ENCODE data around the gene AVPI1.
A peak's percentile ranks its signal among the peaks of the same experiment; 100 is the strongest.
"Not testable (repeated sequence)": the region's sequence is repeated elsewhere in the genome, so short reads cannot be mapped to it uniquely, and the experiment has no call there.

The AVPI1 gene

DNA sequence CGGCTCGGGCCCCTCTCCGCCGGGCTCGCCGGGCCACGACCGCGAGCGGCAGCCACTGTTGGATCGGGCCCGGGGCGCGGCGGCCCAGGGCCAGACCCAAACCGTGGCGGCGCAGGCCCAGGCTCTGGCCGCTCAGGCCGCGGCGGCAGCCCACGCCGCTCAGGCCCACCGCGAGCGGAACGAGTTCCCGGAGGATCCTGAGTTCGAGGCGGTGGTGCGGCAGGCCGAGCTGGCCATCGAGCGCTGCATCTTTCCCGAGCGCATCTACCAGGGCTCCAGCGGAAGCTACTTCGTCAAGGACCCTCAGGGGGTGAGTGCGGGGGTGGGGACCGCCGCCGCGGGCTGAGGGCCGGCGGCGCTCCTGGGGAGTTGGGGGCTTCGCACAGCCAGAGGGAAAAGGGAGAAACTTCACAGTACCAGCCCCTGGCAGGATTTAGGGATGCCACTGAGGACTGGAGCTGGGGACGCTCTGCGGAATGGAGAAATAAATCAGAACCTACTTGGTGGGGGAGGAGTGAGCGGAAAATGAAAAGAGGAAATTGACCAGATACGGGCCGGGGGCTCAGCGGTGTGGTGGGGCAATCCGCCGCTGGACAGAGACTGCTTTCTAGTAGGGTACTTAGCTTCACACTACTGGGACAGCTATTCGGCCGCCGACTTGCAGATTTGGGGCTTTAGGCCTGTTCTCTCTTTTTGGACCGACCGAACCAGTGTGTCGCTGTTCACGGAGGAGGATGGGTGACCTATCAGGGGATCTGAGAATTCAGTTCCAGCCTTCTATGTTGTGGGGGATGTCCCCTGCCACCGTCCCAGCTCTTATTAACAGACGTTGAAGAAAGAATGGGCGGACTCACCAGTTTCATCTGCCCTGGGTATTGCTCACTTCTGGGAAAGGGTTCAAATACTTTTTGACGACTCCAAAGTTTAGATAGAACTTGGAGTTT, 45.9 kb downstream of the AVPI1 start:
- no peak for DNase-seq (ENCODE audit: low read depth, low spot score)

DNA sequence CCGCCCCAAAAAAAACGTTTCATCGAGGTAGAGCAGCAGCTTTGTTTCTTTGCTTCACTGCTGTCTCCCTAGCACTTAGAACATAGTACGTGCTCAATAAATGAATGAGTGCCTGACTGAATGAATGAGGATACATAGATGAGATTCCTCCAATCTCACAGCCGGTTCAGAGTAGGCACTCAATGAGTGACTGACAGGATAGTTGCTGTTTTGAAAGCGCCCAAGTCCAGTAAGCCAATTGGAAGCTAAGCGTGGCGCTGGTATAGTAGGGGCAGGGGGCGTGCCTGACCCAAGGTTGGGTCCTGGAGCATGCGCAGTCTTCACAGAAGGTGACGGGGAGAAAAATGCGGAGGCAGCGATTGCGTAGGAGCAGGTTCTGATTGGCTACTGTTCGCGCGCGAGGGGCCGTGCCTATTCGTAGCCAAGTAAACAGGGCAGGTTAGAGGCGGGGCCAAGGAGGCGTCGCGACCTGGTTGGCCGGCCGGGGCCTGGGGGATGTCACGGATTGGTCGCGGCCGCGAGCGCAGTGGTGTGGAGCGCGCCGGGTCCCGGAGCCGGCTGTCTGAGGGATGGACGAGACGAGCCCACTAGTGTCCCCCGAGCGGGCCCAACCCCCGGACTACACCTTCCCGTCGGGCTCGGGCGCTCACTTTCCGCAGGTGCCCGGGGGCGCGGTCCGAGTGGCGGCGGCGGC, 46.7 kb downstream of the AVPI1 start, which contains the start of gene PI4K2A:
Gene PI4K2A (plus strand): TSS at position 498 of the 694 bp plus-strand sequence. CDS start 72 bp downstream, at position 570.
- DNase-seq (ENCODE audit: low read depth, low spot score): peak; percentile 98

DNA sequence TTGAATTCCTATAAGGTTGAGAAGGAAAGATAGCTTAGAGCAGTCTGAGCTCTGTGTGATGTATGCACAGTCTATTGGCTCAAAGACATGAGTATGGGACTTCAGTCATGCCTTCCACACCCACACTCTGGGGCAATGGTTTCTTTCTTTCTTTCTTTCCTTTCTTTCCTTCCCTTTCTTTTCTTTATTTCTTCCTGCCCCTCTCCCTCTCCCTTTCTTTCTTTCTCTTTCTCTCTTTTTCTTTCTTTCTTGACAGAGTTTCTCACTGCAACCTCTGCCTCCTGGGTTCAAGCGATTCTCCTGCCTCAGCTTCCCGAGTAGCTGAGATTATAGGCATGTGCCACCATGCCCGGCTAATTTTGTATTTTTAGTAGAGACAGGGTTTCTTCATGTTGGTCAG, 48.0 kb downstream of the AVPI1 start:
- not testable (repeated sequence) for DNase-seq (ENCODE audit: low read depth, low spot score)

DNA sequence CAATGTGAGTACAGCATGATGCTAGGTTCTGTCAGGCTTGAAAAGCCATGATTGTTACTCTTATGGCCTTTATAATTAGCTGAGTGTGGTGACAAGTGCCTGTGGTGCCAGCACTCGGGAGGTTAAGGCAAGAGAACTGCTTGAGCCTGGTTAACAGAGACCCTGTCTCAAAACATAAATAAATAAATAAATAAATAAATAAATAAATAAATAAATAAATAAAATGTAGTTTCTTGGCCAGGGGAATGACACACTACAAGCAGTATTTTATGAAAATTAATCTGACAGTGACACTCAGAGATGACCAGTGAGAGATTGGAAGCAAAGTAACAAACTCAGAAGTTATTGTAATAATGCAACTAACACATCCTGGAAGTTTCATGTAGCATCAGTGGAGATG, 51.5 kb downstream of the AVPI1 start:
- no peak for DNase-seq (ENCODE audit: low read depth, low spot score)

DNA sequence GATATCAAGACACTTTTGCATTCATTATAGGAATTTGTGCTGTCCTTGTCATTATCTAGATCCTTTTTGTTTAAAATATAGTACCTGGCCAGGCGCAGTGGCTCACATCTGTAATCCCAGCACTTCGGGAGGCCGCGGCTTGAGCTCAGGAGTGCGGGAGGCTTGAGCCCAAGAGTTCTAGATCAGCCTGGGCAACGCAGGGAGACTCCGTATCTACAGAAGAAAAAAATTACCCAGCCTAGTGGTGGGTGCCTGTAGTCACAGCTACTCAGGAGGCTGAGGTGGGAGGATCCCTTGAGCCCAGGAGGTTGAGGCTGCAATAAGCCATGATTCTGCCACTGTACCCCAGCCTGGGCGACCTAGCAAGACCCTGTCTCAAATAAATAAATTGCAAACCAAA, 53.1 kb downstream of the AVPI1 start:
- DNase-seq (ENCODE audit: low read depth, low spot score): no peak

DNA sequence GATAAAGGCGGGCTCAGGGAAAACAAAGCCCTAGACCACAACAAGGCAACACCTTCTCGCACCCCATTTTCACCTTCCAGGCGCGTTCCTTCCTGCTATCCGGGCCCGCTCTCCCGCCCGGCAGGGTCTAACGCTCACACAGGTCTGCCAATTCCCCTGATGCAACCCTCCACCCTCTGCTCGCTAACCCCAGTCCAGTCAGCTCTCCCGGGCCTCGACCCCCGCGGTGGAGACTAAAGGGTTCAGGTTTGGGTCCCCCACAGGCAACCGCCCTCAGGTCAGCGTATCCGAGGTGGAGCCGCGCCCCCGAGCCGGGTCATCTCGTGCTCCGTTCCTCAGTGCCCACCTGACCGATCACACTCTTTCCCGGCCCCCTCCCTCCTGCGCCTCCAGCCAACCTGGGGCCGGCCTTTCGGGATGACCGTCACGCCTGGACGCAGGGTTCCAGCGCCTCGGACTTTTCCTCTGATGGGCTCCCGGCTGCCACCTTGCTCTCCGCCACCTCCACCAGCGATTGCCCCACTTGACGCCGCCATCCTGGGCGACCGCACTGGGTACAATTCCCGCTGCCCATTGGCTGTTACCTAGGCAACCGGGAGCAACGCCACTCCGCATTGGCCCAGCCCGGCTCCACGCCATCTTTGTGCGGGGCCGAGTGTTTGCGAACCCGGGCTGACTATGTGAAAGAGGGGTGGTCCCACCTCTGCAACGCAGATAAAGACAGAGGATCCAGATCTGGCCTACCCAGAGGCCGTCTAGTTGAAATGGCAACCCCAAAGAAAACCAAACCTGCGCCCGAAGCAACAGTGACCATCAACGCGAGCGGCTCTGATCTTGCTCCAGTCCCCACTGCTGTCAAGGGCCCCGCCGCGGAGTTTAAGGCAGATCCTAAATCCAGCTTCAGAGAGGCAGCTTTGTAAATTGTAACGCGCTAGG, 53.8 kb downstream of the AVPI1 start, which contains the start of gene MORN4:
Gene MORN4 (minus strand): TSS at position 552 of the 936 bp plus-strand sequence. CDS start 13,847 bp downstream, outside the sequence.
- peak; percentile 65 for DNase-seq (ENCODE audit: low read depth, low spot score)

DNA sequence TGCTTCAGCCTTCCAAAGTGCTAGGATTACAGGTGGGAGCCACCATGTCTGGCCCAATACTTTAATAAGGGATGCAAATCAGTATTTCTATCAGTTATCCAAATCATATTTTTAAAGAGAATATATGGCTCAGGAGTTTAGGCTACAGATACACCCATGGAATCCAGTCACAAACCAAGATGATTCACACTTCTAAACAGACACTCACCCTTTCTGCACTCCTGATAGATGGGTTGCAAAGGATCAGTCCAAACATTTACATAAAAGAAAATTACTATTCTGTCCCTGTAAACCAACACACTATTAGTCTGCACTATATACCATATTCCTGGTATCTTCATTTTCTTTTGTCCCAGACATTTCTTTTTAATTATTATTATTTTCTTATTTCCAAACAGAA, 55.9 kb downstream of the AVPI1 start:
- no peak for DNase-seq (ENCODE audit: low read depth, low spot score)

- DNase-seq (ENCODE audit: low read depth, low spot score): no peak
Observed at GRCh38 chr10:97629289-97629688, 57.8 kb downstream of the AVPI1 start.

- DNase-seq (ENCODE audit: low read depth, low spot score): no peak
Observed at GRCh38 chr10:97628228-97628627, 58.8 kb downstream of the AVPI1 start.

DNA sequence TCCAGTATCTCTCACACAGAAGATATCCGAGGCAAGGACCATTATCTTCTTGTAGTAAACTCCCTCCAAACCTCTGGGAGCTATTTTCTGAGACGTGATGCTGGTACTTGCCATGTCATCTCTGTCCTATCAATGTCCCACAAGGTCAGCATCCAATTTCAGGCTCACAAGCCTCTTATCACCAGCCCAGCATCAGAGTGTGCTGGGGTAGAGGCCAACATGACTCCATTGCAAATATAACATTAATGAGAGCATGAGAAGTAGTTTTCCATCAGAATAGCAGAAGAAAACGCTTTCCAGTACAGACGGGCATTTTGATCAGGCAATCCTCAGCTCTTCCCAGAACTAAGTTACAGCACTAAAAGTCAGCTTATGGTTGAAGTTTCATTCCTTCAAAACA, 59.3 kb downstream of the AVPI1 start:
- no peak for DNase-seq (ENCODE audit: low read depth, low spot score)

Measured in smooth muscle cell of the brain vasculature (primary cell).